ENCODE results near the gene GXYLT2. TPM values are rescaled to one million over a fixed set of nuclear protein-coding genes. Genes with fewer than 3 reads are reported as not detected.

The GXYLT2 gene
- total and polyA plus RNA-seq, 5 donors from 2014 or later, result 0.06 to 0.25 (median 0.10) TPM; not detected in 1

DNA sequence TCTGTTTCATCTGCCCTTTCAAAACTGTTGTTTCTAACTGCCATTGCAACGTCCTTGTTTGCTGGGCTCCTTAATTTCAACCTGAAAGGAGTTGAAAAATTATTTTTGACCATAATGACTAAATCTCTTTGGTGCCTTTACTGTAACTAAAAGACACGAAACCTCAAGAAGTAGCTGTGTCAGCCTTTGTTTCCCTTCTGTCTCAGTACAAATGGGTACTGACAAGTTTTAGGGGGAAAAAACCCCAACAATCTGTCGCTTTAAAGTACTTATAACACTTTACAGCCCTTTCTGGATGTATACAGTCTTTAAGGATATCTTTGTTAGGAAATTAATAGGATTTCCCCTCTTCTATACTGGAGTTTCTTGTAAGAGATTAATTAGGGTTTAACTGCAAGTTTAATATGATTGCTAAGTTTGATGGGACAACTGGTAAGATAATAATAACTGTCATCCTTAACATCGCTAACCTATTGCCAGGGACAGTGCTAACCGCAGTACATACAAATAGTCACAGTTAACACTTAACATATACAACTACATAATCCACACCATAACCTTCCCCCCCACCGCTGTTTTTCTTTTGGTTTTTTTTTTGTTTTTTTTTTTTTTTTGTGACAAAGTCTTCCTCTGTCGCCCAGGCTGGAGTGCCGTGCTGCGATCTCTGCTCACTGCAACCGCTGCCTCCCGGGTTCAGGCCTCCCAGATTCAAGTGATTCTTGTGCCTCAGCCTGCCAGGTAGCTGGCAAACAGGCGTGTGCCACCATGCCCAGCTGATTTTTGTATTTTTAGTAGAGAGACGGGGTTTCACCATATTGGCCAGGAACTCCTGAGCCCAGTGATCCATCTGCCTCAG lies 1.7 kb downstream of the GXYLT2 start:
- Histone ChIP-seq H3K36me3 (ENCODE audit: control insufficient read depth, insufficient read depth, low read length) (no peaks in the 10 kb centered on the region), H3K4me3 (ENCODE audit: low read depth, low read length) (no peak overlapping the region), H3K27ac (ENCODE audit: insufficient read depth, low read length, poor library complexity, severe bottlenecking) (no peak overlapping the region), H3K27me3 (ENCODE audit: control insufficient read depth, insufficient read depth, low read length) (peaks cover 45% of the 10 kb centered on the region), H3K4me1 (ENCODE audit: control insufficient read depth, insufficient read depth, low read length, poor library complexity, severe bottlenecking) (peaks cover 11% of the 10 kb centered on the region), H3K9me3 (ENCODE audit: control insufficient read depth in 2 of 2, low read length in 2 of 2) (no peaks in the 10 kb centered on the region)
- no peak for DNase-seq
- Mint-ChIP-seq H3K4me3 (peak overlapping the region in 3 of 4 donors; percentile 33 to 55 (median 35)), H3K27me3 (peaks cover 76% of the 10 kb centered on the region), H3K4me1 (peaks cover 0 to 12% (median 6%) of the 10 kb centered on the region in 4 donors), H3K9me3 (peaks cover 0 to 2% (median 0%) of the 10 kb centered on the region in 7 donors), H3K36me3 (no peaks in the 10 kb centered on the region), H3K27ac (no peak overlapping the region)
- no peak for ATAC-seq (ENCODE audit: low read depth in 2 of 2)

DNA sequence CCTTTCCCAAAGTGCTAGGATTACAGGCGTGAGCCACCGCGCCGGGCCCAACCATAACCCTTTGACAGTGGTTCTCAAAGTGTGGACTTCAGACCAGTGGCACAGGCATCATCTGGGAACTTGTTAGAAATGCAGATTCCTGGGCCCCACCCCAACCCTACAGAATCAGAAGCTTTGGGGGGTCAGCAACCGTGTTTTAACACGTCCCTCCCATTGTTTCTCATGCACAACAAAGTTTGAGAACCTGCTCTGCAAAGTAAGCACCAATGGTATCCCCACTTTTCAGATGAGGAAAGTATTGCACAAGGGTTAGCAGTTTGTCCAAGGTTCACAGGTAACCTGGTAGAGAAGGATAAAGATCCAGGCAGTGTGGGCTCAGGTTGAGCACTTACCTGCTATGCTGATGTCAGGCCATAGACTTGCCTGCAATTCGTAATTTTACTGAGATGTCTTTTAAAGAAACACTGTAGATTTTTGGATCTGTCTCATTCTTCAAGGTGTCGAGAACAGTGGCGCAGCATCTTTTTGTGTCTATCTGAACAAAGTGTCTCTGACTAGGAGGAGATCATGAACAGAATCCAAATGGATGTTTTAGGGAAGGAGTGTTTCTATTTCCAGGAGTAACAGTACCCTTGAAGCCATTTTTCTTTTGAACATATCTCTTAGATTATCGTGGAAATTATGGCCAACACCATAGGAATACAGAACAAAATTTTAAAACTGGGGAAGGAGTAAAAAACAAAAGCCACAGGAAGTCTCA lies 2.5 kb downstream of the GXYLT2 start:
- H3K4me3 Mint-ChIP-seq, result no peak overlapping the region
- Histone ChIP-seq H3K4me1 (ENCODE audit: control insufficient read depth, insufficient read depth, low read length, poor library complexity, severe bottlenecking) (peaks cover 11% of the 10 kb centered on the region), H3K9me3 (ENCODE audit: control insufficient read depth in 2 of 2, low read length in 2 of 2) (no peaks in the 10 kb centered on the region), H3K36me3 (ENCODE audit: control insufficient read depth, insufficient read depth, low read length) (no peaks in the 10 kb centered on the region), H3K4me3 (ENCODE audit: low read depth, low read length) (no peak overlapping the region), H3K27ac (ENCODE audit: insufficient read depth, low read length, poor library complexity, severe bottlenecking) (no peak overlapping the region), H3K27me3 (ENCODE audit: control insufficient read depth, insufficient read depth, low read length) (peaks cover 43% of the 10 kb centered on the region)
- no peak for DNase-seq
- peaks cover 75% of the 10 kb centered on the region for H3K27me3 Mint-ChIP-seq
- peaks cover 0 to 12% (median 6%) of the 10 kb centered on the region in 4 donors for H3K4me1 Mint-ChIP-seq
- no peaks in the 10 kb centered on the region for H3K9me3 Mint-ChIP-seq
- no peaks in the 10 kb centered on the region for H3K36me3 Mint-ChIP-seq
- H3K27ac Mint-ChIP-seq, result no peak overlapping the region
- no peak for ATAC-seq (ENCODE audit: low read depth in 2 of 2)

DNA sequence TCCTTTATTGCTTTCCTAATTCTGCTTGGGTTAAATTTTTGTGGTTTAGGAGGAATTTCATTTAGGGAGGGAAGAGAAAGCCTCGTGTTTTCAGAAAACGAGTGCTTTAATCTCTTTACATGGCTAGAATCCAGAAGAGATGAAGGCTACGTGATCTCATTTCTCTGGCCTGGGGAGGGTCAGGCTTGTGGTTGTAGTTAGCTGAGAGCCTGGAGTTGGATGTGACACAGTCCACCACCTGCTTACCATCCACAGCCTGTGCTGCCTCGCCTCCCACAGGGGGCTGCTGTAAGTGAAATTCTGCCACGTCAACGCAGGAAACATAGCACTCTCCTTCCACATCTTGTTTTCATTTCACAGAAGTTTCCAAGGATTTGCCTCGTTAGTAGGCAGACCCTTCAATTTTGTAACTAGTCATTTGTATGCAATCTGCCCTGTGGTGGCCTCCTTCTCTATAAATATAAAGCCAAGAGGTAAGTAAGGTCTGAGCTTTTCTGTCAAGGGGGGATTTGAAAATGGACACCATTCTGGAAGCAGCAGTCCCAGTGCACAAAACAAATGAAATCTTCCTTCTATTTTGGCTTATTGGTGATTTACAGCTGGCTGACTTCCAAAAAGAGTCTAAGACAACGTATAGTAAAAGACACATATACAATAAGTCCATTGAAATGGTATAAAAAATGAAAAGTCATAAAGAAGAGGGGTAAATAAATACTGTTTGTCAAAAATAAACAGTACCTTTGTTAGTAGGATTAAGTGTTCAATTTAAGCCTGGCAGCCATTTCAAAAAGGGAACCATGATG lies 3.4 kb downstream of the GXYLT2 start:
- Histone ChIP-seq H3K4me1 (ENCODE audit: control insufficient read depth, insufficient read depth, low read length, poor library complexity, severe bottlenecking) (peaks cover 11% of the 10 kb centered on the region), H3K36me3 (ENCODE audit: control insufficient read depth, insufficient read depth, low read length) (no peaks in the 10 kb centered on the region), H3K9me3 (ENCODE audit: control insufficient read depth in 2 of 2, low read length in 2 of 2) (no peaks in the 10 kb centered on the region), H3K27me3 (ENCODE audit: control insufficient read depth, insufficient read depth, low read length) (peaks cover 39% of the 10 kb centered on the region), H3K27ac (ENCODE audit: insufficient read depth, low read length, poor library complexity, severe bottlenecking) (no peak overlapping the region), H3K4me3 (ENCODE audit: low read depth, low read length) (no peak overlapping the region)
- Mint-ChIP-seq H3K4me3 (no peak overlapping the region), H3K27ac (no peak overlapping the region), H3K9me3 (no peaks in the 10 kb centered on the region), H3K36me3 (no peaks in the 10 kb centered on the region), H3K4me1 (peaks cover 0 to 12% (median 6%) of the 10 kb centered on the region in 4 donors), H3K27me3 (peaks cover 75% of the 10 kb centered on the region)
- ATAC-seq (ENCODE audit: low read depth in 2 of 2) (no peak), DNase-seq (no peak)

DNA sequence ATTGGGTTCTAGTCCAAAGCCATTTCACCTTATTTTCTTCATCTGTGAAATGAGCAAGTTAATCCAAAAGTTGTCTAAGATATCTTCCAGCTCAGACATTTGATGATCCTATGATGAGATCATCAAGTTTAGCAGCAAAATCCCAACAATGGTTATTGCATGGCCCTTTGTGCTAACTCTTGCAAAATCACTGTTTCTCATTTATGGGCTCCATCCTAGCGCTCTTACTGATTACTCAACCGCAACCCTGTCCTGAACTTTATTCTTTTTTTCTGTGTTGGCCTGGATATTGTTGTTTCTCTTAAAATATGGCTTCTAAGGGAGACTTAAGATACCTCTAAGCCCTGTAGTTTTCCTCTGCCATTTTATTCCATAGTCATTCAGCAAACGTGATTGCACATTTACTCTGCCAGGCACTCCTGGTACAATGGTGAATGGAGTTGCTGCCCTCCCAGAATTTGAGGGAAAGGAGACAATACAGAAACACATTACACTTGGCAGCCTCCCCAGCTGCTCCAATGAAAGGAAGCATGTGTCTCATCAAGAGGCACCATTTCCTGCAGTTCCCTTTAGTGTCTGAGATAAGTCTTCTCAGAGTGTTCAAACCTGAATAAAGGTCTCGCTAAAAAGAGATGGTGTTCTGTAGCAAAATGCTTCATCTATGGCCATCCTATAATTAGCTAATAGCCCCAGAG lies 4.4 kb downstream of the GXYLT2 start:
- Mint-ChIP-seq H3K4me3 (no peak overlapping the region), H3K9me3 (no peaks in the 10 kb centered on the region), H3K4me1 (peaks cover 0 to 11% (median 6%) of the 10 kb centered on the region in 4 donors), H3K36me3 (no peaks in the 10 kb centered on the region), H3K27me3 (peaks cover 72% of the 10 kb centered on the region), H3K27ac (no peak overlapping the region)
- Histone ChIP-seq H3K36me3 (ENCODE audit: control insufficient read depth, insufficient read depth, low read length) (no peaks in the 10 kb centered on the region), H3K9me3 (ENCODE audit: control insufficient read depth in 2 of 2, low read length in 2 of 2) (no peaks in the 10 kb centered on the region), H3K4me3 (ENCODE audit: low read depth, low read length) (no peak overlapping the region), H3K27me3 (ENCODE audit: control insufficient read depth, insufficient read depth, low read length) (peaks cover 34% of the 10 kb centered on the region), H3K4me1 (ENCODE audit: control insufficient read depth, insufficient read depth, low read length, poor library complexity, severe bottlenecking) (peaks cover 11% of the 10 kb centered on the region), H3K27ac (ENCODE audit: insufficient read depth, low read length, poor library complexity, severe bottlenecking) (no peak overlapping the region)
- ATAC-seq (ENCODE audit: low read depth in 2 of 2), result no peak
- no peak for DNase-seq

DNA sequence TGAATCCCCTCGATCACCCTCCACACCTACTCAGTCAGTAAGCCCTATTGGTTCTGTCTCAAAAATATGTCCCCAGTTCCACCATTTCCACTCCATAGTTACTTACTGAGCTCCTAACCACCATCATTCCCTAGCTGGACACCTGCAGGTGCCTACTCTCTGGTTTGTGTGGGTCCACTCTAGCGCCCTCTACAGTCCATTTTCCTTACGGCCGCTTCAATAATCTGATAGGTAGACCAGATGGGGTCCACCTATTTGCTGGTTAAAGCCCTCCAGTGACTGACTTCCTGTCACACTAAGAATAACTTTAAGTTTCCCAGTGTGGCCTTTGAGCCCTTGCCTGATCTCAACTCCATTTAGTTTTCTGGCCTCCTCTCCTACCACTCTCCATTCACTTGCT lies 5.0 kb downstream of the GXYLT2 start:
- Mint-ChIP-seq H3K27me3 (peaks cover 67% of the 10 kb centered on the region), H3K4me3 (no peak overlapping the region)

DNA sequence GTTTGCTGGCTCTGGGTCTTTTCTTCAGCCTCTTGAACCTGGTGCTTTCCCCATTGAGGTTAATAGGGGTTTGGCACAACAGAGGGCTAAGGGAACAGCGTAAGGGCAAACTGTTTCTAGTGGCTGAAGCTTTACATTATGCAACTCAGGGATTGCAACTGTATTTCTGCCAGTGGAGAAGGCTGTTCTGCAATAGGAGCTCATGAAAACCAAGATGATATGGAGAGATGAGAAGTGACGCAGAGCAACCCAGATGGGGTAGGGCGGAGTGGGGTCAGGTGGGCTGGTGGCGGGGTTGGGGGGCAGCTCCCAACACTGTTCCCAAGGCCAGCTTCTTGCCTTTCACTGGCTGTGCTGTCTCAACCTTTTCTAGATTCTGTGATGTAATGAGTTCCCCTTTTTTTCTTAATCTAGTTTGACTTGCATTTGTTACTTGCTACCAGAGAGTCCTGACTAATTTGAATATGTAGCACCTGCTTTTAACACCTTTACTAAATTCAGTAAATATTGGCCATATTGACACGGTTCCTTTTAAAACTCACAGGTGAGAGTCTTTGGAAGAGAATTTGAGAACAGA lies 7.2 kb downstream of the GXYLT2 start:
- Mint-ChIP-seq H3K4me3 (no peak overlapping the region), H3K36me3 (no peaks in the 10 kb centered on the region), H3K4me1 (no peaks in the 10 kb centered on the region), H3K27ac (no peak overlapping the region), H3K9me3 (no peaks in the 10 kb centered on the region), H3K27me3 (peaks cover 59% of the 10 kb centered on the region)
- H3K4me3 ChIP-seq (ENCODE audit: low read depth, low read length), result no peak overlapping the region
- no peak overlapping the region for H3K27ac ChIP-seq (ENCODE audit: insufficient read depth, low read length, poor library complexity, severe bottlenecking)
- H3K4me1 ChIP-seq (ENCODE audit: control insufficient read depth, insufficient read depth, low read length, poor library complexity, severe bottlenecking), result no peaks in the 10 kb centered on the region
- H3K36me3 ChIP-seq (ENCODE audit: control insufficient read depth, insufficient read depth, low read length), result no peaks in the 10 kb centered on the region
- peaks cover 25% of the 10 kb centered on the region for H3K27me3 ChIP-seq (ENCODE audit: control insufficient read depth, insufficient read depth, low read length)
- ATAC-seq (ENCODE audit: low read depth in 2 of 2) (no peak), DNase-seq (no peak)
- H3K9me3 ChIP-seq (ENCODE audit: control insufficient read depth in 2 of 2, low read length in 2 of 2), result no peaks in the 10 kb centered on the region

More for the DNA sequence above, 5.0 kb downstream of the GXYLT2 start:
- ATAC-seq (ENCODE audit: low read depth in 2 of 2) (no peak), DNase-seq (peak in 1 of 3 donors; percentile 19)
- H3K4me1 Mint-ChIP-seq, result peaks cover 0 to 5% (median 4%) of the 10 kb centered on the region in 4 donors
- no peaks in the 10 kb centered on the region for H3K36me3 Mint-ChIP-seq
- no peak overlapping the region for H3K27ac Mint-ChIP-seq
- no peaks in the 10 kb centered on the region for H3K9me3 Mint-ChIP-seq
- Histone ChIP-seq H3K27me3 (ENCODE audit: control insufficient read depth, insufficient read depth, low read length) (peaks cover 31% of the 10 kb centered on the region), H3K36me3 (ENCODE audit: control insufficient read depth, insufficient read depth, low read length) (no peaks in the 10 kb centered on the region), H3K9me3 (ENCODE audit: control insufficient read depth in 2 of 2, low read length in 2 of 2) (no peaks in the 10 kb centered on the region), H3K4me3 (ENCODE audit: low read depth, low read length) (no peak overlapping the region), H3K4me1 (ENCODE audit: control insufficient read depth, insufficient read depth, low read length, poor library complexity, severe bottlenecking) (peaks cover 5% of the 10 kb centered on the region), H3K27ac (ENCODE audit: insufficient read depth, low read length, poor library complexity, severe bottlenecking) (no peak overlapping the region)

Measured in CD4-positive, CD25-positive, alpha-beta regulatory T cell (primary cell).